BLaER1 treated with 17β-estradiol and CSF1 and Interleukin-3, amounts not matched to agents 10 nM and 100 nM (cell line): ENCODE data around the gene LYPD6B.

ENCODE experiments used
- H3K27ac ChIP-seq, 11 experiments: shearing (Covaris generic); formaldehyde crosslinking; 2 replicates each; pipeline ENCODE4 v1.8.1; 2022
- H3K27me3 ChIP-seq, 11 experiments: shearing (Covaris generic); formaldehyde crosslinking; 2 replicates each; pipeline ENCODE4 v1.8.1; 2022
- H3K36me3 ChIP-seq, 11 experiments: shearing (Covaris generic); formaldehyde crosslinking; 2 replicates each; pipeline ENCODE4 v1.8.1; 2022
- H3K4me1 ChIP-seq, 10 experiments: shearing (Covaris generic); formaldehyde crosslinking; 2 replicates each; pipeline ENCODE4 v1.8.1; 2022
- H3K4me2 ChIP-seq, 11 experiments: shearing (Covaris generic); formaldehyde crosslinking; 2 replicates each; pipeline ENCODE4 v1.8.1; 2022
- H3K4me3 ChIP-seq, 10 experiments: shearing (Covaris generic); formaldehyde crosslinking; 2 replicates each; pipeline ENCODE4 v1.8.1; 2022
- H3K9ac ChIP-seq, 11 experiments: shearing (Covaris generic); formaldehyde crosslinking; 2 replicates each; pipeline ENCODE4 v1.8.1; 2022
- H3K9me3 ChIP-seq, 11 experiments: shearing (Covaris generic); formaldehyde crosslinking; replicated peaks in 1 of 11; 2 replicates each; pipeline ENCODE4 v1.8.1; 2022
- H4K20me1 ChIP-seq, 11 experiments: shearing (Covaris generic); formaldehyde crosslinking; 2 replicates each; pipeline ENCODE4 v1.8.1; 2022
- Cebpa-rat ChIP-seq, 11 experiments: shearing (Covaris generic); IDR thresholded peaks; 2 replicates each; pipeline ENCODE4 v1.8.1; 2022

LYPD6B gene

DNA sequence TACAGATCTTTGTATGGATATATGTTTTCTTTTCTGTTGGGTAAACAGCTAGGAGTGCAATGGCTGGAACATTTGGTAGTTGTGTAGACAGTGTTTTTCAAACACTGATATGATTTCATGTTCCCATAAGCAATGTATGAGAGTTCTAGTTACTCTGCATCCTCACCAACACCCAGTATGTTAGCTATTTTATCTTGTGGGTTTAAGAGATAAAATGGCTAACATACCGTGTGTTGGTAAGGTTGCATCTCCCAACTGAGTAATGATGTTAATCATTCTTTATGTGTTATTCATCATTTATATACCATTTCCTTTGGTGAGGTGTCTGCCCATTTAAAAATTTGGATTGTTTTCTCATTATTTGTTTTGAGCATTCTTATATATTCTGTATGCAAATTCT lies 65.7 kb downstream of the LYPD6B start:
- Histone ChIP-seq H3K4me2 (no peak overlapping the region), H3K4me3 (no peak overlapping the region)
- no peak for TF ChIP-seq Cebpa-rat (IDR thresholded peaks at IDR 0.05)

GRCh38 chr2:149112068-149112467 lies 73.6 kb downstream of the LYPD6B start:
- no peak for TF ChIP-seq Cebpa-rat (IDR thresholded peaks at IDR 0.05)
- Histone ChIP-seq H3K9me3 (peaks cover 5 to 14% (median 13%) of the 10 kb centered on the region in 11 experiments; a peak in 19 of 22 replicates), H3K27ac (no peak overlapping the region), H3K9ac (no peak overlapping the region), H3K36me3 (no peaks in the 10 kb centered on the region), H3K27me3 (no peaks in the 10 kb centered on the region), H4K20me1 (no peaks in the 10 kb centered on the region), H3K4me1 (no peaks in the 10 kb centered on the region), H3K4me3 (no peak overlapping the region), H3K4me2 (no peak overlapping the region)

More for the DNA sequence above, 65.7 kb downstream of the LYPD6B start:
- H3K27ac ChIP-seq, result no peak overlapping the region
- no peaks in the 10 kb centered on the region for H4K20me1 ChIP-seq
- H3K4me1 ChIP-seq, result no peaks in the 10 kb centered on the region
- no peaks in the 10 kb centered on the region for H3K27me3 ChIP-seq
- no peaks in the 10 kb centered on the region for H3K36me3 ChIP-seq
- H3K9me3 ChIP-seq, result peaks cover 5 to 28% (median 19%) of the 10 kb centered on the region in 11 experiments; a peak in 19 of 22 replicates
- no peak overlapping the region for H3K9ac ChIP-seq

DNA sequence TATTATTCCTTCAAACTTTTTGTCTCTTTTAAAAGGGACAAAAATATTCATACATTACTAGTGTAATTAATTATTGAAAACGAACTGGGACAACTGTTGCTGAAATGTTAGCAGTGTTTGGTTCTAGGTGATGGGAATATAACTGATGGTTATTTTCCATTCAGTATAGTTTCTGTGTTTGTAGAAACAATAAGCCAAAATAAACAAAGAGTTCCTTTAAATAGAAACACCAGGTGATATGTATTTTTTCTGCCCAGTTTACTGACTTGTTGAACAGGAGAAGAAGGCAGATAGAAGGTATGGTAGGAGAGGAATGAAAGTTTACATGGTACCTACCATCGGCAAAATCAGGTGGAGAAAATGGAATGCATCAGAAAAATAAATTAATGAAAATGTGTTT lies 74.2 kb downstream of the LYPD6B start:
- H3K9ac ChIP-seq, result no peak overlapping the region
- no peak for TF ChIP-seq Cebpa-rat (IDR thresholded peaks at IDR 0.05)

GRCh38 chr2:149115781-149116180 lies 77.3 kb downstream of the LYPD6B start:
- Histone ChIP-seq H3K4me3 (no peak overlapping the region), H3K36me3 (no peaks in the 10 kb centered on the region), H3K27me3 (no peaks in the 10 kb centered on the region), H3K27ac (no peak overlapping the region), H3K9ac (no peak overlapping the region), H3K4me2 (no peak overlapping the region), H4K20me1 (no peaks in the 10 kb centered on the region), H3K4me1 (0 out of 20 replicates have a peak, but pooled peaks cover 0 to 5% (median 0%) of the 10 kb centered on the region in 10 experiments), H3K9me3 (no peaks in the 10 kb centered on the region)
- no peak for TF ChIP-seq Cebpa-rat (IDR thresholded peaks at IDR 0.05)

More for the DNA sequence above, 74.2 kb downstream of the LYPD6B start:
- Histone ChIP-seq H3K4me3 (no peak overlapping the region), H3K9me3 (peaks cover 5 to 9% (median 8%) of the 10 kb centered on the region in 11 experiments; a peak in 19 of 22 replicates), H3K36me3 (no peaks in the 10 kb centered on the region), H3K27ac (no peak overlapping the region), H3K4me2 (no peak overlapping the region), H3K4me1 (no peaks in the 10 kb centered on the region), H3K27me3 (no peaks in the 10 kb centered on the region), H4K20me1 (no peaks in the 10 kb centered on the region)

DNA sequence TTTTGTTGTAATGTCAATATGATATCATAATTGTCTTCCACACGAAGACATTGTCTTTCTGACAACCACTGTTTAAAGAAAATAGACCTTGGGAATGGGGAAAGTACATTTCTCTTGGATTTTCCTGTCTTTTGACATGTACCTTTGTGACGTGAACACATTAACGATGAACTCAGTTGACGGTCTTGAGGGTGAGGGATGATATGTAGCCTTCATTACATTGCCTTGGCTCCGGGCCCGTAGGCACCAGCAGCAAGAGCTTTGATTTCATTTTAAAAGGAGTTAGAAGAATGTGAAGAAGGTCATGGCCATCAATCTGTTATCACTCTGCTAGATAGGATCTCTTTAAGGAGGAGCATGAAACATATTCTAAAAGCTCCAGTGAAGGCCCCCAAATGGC lies 80.9 kb downstream of the LYPD6B start:
- no peaks in the 10 kb centered on the region for H3K36me3 ChIP-seq
- no peak overlapping the region for H3K4me3 ChIP-seq
- H3K9ac ChIP-seq, result no peak overlapping the region
- no peak overlapping the region for H3K27ac ChIP-seq
- peaks cover 0 to 3% (median 0%) of the 10 kb centered on the region in 11 experiments; a peak in 1 of 22 replicates for H3K9me3 ChIP-seq
- H3K27me3 ChIP-seq, result peaks cover 0 to 22% (median 0%) of the 10 kb centered on the region in 11 experiments; a peak in 7 of 22 replicates
- H3K4me2 ChIP-seq, result no peak overlapping the region
- 0 out of 20 replicates have a peak, but pooled peaks cover 0 to 5% (median 0%) of the 10 kb centered on the region in 10 experiments for H3K4me1 ChIP-seq
- no peak for TF ChIP-seq Cebpa-rat (IDR thresholded peaks at IDR 0.05)
- no peaks in the 10 kb centered on the region for H4K20me1 ChIP-seq

DNA sequence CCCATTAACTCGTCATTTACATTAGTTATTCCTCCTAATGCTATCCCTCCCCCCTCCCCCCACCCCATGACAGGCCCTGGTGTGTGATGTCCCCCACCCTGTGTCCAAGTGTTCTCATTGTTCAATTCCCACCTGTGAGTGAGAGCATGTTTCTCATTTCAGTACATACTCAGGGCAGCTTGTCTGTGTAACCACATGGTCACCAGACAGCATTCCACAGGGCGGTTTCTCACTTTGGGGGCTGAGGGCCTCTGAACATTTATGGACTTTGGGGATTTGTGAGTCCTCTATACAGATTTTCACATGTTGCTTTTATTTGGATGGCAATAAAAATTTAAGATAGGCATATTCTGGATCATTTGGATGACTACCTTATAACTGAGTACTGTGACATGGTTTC lies 84.0 kb downstream of the LYPD6B start:
- no peak for TF ChIP-seq Cebpa-rat (IDR thresholded peaks at IDR 0.05)
- Histone ChIP-seq H3K36me3 (no peaks in the 10 kb centered on the region), H3K4me1 (peaks cover 0 to 9% (median 2%) of the 10 kb centered on the region in 10 experiments; a peak in 9 of 20 replicates), H3K27me3 (peaks cover 0 to 51% (median 4%) of the 10 kb centered on the region in 11 experiments; a peak in 10 of 22 replicates), H3K9ac (no peak overlapping the region), H3K9me3 (peaks cover 0 to 10% (median 0%) of the 10 kb centered on the region in 11 experiments; a peak in 1 of 22 replicates), H3K4me2 (no peak overlapping the region), H3K4me3 (no peak overlapping the region), H4K20me1 (no peaks in the 10 kb centered on the region), H3K27ac (no peak overlapping the region)

DNA sequence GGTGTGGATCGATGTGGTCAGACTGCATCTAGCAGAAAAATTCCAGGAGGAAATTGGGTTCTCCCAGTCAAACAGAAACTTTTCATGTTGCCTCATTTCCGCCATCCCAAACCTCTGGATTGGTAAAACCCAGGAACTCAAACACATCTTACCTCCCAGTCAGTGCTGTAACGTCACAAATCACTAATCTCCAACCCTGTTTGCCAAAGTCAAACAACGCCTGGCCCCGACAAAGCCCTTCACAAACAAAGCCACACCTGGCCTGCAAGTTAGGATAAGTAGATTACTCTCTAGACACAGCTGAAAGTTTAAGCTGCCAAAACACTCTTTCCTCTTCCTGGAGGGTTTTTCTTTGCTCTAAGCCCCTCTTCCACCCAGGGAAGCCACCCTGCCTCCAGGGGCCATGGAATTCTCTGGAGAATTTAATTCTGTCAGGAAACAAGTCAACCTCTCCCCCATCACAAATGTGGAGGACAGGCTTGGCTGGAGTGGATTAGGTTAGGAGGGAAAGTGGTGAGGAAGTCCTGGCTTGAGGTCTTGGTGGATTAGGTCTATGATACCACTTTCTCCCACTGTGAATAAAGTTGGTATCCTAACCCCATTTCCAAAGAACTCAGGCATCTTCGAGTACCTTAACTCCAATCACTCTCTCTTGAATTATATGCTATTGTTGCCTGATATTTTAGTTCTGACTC lies 86.7 kb downstream of the LYPD6B start:
- H3K9ac ChIP-seq, result no peak overlapping the region
- peaks cover 0 to 7% (median 0%) of the 10 kb centered on the region in 11 experiments; a peak in 6 of 22 replicates for H4K20me1 ChIP-seq
- H3K4me1 ChIP-seq, result peaks cover 10 to 31% (median 21%) of the 10 kb centered on the region in 10 experiments
- H3K27ac ChIP-seq, result no peak overlapping the region
- no peak overlapping the region for H3K4me2 ChIP-seq
- peaks cover 0 to 10% (median 0%) of the 10 kb centered on the region in 11 experiments; a peak in 1 of 22 replicates for H3K9me3 ChIP-seq
- no peaks in the 10 kb centered on the region for H3K36me3 ChIP-seq
- no peak overlapping the region for H3K4me3 ChIP-seq
- H3K27me3 ChIP-seq, result peaks cover 0 to 73% (median 12%) of the 10 kb centered on the region in 11 experiments; a peak in 14 of 22 replicates
- TF ChIP-seq Cebpa-rat (IDR thresholded peaks at IDR 0.05), result no peak

- peak overlapping the region in 1 of 11 experiments; percentile 19; a peak in 1 of 22 replicates for H3K9ac ChIP-seq
- H3K4me1 ChIP-seq, result peaks cover 12 to 69% (median 37%) of the 10 kb centered on the region in 10 experiments
- H3K4me2 ChIP-seq, result peak overlapping the region; percentile 58 to 94 (median 82)
- peak overlapping the region in 1 of 11 experiments; percentile 57; a peak in 2 of 22 replicates for H3K27ac ChIP-seq
- no peaks in the 10 kb centered on the region for H3K36me3 ChIP-seq
- H3K27me3 ChIP-seq, result peaks cover 0 to 93% (median 45%) of the 10 kb centered on the region in 11 experiments; a peak in 17 of 22 replicates
- no peak for TF ChIP-seq Cebpa-rat (IDR thresholded peaks at IDR 0.05)
- peaks cover 0 to 14% (median 0%) of the 10 kb centered on the region in 11 experiments; a peak in 6 of 22 replicates for H4K20me1 ChIP-seq
- H3K4me3 ChIP-seq, result peak overlapping the region in 2 of 10 experiments; percentile 15 to 19; a peak in 2 of 20 replicates
- peaks cover 0 to 6% (median 0%) of the 10 kb centered on the region in 11 experiments; a peak in 1 of 22 replicates for H3K9me3 ChIP-seq
Measured at GRCh38 chr2:149129433-149129832, 90.9 kb downstream of the LYPD6B start.

DNA sequence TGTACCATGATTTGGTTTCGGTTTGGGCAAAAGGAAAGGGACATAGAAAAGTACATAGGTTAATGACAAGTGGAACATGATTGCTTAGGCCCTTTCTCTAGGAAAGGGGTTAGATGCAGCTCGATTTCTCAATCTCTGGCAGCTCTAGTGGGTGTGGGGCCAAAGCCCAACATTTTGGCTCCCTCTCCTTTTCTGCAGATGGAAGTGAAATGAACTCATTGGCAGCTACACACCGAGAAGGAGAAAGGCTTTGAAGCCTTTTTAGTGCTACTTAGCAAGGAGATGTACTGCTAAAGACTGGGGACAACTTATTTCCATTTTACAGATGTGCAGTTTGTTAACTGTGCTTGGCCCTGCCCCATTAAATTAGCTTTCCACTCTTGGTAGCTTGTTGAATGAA lies 93.8 kb downstream of the LYPD6B start:
- Histone ChIP-seq H3K4me3 (no peak overlapping the region), H3K27me3 (peaks cover 0 to 83% (median 44%) of the 10 kb centered on the region in 11 experiments; a peak in 17 of 22 replicates), H3K9ac (no peak overlapping the region), H3K4me1 (peaks cover 12 to 70% (median 36%) of the 10 kb centered on the region in 10 experiments), H3K27ac (no peak overlapping the region), H4K20me1 (peaks cover 0 to 14% (median 0%) of the 10 kb centered on the region in 11 experiments; a peak in 6 of 22 replicates), H3K9me3 (no peaks in the 10 kb centered on the region), H3K4me2 (peak overlapping the region in 6 of 11 experiments; percentile 2 to 94 (median 12); a peak in 6 of 22 replicates), H3K36me3 (no peaks in the 10 kb centered on the region)
- no peak for TF ChIP-seq Cebpa-rat (IDR thresholded peaks at IDR 0.05)
